Stimulated activated CD8-positive, alpha-beta memory T cell treated with anti-CD3 and anti-CD28 coated beads, Interleukin-15, amount 100 ng/mL, for 48 hours (primary cell): ENCODE results near the gene SLC19A2.
A peak's percentile ranks its signal among the peaks of the same experiment; 100 is the strongest.
"Not testable (repeated sequence)": the region's sequence is repeated elsewhere in the genome, so short reads cannot be mapped to it uniquely, and the experiment has no call there.

Experiments
- DNase-seq, 2 donors: peaks; one replicate each; pipeline ENCODE4 v3.0.0-alpha.2; 2020; ENCODE audit warnings: low read depth in 2 of 2

Gene SLC19A2

DNA sequence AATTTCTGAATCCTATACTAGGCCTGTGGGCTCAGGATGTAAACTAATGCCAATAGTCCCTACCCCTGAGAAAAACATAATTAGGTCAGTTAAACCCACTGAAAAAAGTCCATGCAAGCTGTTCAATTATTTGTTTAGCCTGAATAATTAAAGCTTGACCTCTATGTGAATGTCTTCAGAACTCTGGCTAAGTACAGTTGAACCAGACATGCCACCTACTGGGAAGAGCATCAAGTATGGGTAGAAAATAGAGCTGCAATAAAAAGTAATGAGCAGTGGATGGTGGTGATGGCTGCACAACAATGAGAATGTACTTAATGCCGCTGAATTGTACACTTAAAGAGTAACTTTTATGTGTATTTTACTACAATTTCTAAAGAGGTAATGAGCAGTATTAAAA is 23.6 kb upstream of the SLC19A2 start:
- DNase-seq: no peak

DNA sequence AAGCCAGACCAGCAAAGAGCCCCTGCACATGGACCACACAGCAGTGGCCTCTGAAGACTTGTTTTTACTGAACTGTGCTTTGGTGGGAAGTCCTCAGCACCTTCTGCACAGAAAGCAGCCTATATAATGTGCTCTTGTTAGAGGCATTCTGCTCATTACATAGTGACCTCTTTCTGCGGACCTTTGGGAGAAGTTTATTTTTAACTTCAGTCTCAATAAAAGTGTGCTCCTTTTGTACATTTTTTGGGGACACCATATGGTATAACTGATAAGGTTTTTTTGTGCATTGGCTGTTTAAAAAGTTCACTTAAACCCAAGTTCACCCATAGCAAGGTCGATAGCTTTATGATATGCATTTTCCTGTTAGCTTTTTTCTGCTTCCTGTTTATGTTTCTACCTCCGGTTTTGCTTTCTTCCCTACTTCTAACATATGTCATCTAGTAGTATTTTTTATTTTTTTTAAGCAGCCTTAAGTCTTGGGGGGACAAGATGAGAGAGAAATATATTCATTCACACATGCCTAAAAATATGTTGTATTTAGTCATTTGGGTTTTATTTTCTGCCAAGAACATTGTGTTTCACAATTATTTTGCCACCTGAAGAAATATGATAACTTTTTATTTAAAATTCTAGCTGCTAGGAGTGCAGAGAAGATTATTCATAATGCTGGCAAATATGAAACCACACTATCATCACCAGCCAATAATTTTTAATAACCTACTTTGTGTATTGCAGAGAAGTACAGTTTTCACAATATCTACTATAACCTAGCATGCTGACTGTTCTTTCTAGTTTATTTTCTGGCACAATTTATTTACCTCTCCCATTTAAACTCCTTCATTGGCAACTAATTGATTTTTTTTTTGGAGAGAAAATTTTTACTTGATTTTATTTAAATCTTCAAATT is 22.9 kb upstream of the SLC19A2 start:
- no peak for DNase-seq

DNA sequence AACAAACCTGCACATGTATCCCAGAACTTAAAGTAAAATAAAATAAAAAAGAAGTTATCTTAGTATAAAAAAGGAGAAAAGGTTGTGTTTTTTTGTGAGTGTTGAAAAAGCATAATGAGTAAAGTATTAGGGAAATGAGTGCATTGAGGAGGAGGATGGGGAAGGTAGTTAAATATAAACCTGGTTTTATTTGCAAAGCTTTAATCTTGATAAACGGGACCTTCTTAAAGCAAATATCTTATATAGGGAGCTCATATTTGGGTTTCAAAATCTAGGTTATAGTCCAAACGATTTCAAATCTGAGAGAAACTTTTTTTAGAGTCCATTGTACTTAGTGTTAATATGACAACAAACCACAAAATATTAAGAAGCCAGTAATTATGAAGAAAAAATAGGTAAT is 21.7 kb upstream of the SLC19A2 start:
- DNase-seq: no peak

DNA sequence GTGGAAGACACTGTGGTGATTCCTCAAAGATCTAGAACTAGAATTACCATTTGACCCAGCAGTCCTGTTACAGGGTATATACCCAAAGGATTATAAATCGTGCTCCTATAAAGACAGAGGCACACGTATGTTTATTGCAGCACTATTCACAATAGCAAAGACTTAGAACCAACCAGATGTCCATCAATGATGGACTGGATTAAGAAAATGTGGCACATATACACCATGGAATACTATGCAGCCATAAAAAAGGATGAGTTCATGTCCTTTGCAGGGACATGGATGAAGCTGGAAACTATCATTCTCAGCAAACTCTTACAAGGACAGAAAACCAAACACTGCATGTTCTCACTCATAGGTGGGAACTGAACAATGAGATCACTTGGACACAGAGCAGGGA is 17.9 kb upstream of the SLC19A2 start:
- not testable (repeated sequence) for DNase-seq

DNA sequence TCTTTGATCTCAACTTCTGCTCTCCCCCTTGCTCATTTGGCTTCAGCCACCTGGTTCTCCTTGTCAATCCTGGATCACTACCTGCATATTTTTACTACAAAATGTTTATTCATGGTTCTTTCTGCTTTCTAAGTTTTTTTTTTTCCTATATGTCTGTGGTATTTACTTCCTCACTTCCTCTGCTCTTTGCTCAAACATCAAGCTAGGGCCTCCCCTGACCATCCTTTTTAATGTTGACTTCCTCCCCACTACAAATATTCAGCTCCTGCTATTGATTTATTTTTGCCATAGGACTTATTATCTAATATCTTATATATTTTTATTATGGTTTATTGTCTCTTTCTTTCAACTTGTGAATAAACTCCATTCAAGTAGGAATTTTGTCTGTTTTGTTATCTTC is 14.1 kb upstream of the SLC19A2 start:
- no peak for DNase-seq

DNA sequence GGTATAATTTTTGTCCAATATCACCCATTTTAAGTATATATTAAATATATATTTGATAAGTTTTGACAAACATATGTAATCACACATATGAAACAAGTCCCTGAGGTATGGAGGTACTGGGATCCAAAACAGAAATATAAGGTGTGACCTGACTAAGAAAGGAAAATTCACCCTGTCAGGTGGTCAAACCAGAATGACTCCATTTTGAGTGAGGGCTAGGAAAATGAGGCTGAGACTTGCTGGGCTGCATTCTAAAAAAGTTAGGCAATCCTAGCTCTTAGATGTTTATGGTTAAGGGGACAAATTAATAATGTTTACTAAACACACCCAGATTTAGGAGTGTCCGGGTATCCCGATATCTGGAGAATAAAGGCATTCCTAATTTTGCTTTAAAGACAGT is 11.6 kb upstream of the SLC19A2 start:
- DNase-seq: no peak

DNA sequence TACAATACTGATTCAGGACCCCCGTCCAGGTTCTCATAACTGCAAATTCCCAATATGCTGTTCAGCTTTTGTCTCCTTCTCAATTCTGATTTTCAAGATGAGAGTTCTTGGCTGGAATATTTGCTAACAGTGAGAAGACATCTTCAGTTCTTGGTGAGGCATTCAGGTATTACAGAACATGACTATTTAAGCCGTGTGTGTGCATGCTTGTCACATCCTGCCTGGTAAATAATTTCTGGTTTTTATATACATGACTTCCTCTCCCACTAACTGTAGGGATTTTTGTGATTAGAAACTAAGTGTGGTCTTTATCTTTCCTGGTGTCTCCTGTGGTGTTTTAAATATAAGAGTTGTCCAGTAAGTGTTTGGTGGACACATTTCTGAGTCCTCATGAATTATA is 10.2 kb upstream of the SLC19A2 start:
- DNase-seq: no peak

DNA sequence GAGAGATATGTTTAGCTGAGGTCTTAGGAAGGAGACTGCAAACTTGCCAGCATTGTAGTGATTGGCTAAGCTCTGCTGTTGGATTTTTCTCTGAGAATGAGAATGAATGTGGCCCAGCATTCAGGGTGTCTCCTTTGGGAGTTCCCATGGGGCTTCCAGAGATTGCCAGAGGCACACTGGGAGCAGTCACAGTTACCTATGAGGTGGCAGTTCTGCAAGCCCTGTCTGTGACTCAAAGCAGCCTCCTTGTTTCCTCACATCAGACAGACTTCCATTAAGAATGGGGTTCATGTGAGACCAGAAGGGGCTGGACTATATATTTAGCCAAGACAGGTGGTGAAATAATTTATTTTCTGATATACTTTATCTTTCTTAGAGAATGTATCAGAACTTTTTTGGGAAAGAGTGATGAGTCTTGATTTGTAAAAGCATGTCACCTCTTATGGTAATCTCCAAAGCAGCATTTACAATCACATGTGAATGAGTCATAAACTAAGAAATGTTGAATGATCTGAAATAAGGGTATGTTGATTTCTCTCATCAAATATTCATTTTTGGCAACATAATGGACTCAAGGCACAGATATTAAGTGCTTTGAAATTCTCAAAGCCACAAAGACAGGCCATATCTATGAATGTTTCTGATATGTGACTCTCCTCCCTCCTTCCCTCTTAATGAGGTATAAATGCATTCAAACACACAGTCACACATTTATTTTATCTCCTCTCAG is 9.5 kb upstream of the SLC19A2 start:
- no peak for DNase-seq

DNA sequence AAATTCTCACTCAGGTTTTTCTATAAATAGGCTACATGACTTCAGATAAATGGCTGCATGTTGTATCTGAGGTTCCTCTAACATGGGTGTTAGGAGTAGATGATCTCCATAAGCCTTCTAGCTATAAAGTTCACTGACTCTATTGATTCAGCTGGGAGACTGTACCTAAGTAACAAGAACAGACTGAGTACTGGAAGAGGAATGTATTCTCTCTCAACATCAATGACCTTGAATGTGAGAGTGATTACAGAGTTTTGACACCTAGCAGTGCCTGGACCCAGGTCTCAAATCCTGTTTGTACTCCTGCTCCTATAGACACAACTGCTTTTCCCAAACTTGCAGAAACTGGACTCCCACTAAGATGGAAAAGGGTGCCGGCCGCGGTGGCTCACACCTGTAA is 8.6 kb upstream of the SLC19A2 start:
- DNase-seq: no peak

DNA sequence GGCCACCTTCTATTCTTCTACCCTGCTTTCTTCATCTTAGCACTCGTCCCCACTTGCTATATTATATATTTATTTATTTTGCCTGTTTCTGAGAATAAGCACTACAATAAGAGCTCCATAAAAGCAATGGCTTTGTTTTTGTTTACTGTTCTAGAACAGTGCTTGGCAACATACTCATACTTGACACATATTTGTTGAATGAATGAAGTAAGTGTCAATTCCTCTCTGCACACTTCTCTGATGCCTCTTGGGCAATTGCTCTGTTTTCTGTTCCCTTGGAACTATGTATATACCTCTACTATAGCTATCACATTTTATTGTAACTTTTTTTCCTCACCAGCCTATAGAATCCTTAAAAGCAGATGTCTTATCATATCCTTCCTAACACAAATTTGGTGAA is 7.5 kb upstream of the SLC19A2 start:
- no peak for DNase-seq

DNA sequence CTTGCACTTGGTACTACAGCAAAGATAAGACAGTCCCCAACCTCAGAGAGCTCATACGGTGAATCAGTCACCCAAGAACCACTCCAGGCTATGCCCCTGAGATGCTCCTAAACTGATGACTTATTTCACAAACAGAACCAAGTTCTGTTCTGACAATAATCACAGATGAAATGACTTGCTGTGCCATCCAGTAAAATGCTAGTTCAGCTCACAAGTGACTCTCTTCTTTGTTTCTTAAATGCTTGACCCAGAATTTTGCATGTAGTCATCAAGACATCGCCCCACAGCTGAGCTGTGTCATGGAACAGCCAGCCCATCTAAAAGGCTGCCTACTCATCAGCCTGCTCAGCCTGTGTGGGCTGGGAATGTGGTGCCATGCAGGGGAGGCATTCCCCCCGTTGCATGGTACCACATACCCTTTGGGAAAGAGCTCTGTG is 6.1 kb upstream of the SLC19A2 start:
- peak; percentile 12 to 50 for DNase-seq

DNA sequence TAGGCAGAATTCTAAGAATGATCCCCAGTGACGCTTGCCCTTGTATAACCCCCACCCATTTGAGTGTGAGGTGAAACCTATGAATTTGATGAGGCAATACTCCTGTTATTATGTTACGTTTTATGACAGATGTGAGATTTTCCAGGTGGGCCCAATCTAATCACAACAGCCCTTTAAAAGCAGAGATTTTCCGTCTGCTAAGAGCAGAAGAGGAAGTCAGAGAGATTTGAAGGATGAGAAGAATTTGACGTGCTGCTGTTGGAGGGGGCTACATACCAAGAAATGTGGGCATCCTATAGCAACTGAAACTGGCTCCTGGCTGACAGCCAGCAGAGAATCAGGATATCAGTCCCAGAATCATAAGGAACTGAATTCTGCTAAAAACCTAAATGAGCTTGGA is 2.4 kb upstream of the SLC19A2 start:
- DNase-seq: no peak

DNA sequence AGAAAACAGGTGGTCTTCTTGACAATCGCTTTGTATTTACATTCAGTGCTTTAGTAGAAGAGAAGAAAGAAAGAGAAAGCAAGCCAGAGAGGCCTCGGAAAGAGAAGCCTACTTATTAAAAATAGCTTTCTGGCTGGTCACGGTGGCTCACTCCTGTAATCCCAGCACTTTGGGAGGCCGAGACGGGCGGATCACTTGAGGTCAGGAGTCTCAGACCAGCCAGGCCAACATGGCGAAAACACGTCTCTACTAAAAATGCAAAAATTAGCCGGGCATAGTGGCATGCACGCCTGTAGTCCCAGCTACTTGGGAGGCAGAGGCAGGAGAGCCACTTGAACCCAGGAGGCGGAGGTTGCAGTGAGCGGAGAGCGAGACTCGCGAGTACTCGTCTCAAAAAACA is 1.8 kb upstream of the SLC19A2 start:
- DNase-seq: no peak

DNA sequence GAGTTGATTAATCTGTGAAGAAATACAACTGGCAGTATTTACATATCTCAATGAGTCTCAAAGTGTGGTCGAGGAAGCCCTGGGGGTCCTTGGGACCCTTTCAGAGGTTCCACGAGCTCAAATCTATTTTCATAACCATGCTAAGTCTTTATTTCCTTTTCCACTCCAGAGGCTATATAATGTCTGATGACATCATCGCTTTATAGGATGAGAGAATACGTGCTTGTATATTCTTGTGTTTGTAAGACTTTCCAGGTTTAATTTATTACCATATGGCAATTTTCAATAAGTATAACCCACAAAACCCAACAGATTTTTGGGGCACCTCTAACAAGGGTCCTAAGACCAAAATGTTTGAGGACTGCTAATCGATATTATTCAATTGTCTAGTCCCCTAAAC is 1.4 kb upstream of the SLC19A2 start:
- DNase-seq: no peak

DNA sequence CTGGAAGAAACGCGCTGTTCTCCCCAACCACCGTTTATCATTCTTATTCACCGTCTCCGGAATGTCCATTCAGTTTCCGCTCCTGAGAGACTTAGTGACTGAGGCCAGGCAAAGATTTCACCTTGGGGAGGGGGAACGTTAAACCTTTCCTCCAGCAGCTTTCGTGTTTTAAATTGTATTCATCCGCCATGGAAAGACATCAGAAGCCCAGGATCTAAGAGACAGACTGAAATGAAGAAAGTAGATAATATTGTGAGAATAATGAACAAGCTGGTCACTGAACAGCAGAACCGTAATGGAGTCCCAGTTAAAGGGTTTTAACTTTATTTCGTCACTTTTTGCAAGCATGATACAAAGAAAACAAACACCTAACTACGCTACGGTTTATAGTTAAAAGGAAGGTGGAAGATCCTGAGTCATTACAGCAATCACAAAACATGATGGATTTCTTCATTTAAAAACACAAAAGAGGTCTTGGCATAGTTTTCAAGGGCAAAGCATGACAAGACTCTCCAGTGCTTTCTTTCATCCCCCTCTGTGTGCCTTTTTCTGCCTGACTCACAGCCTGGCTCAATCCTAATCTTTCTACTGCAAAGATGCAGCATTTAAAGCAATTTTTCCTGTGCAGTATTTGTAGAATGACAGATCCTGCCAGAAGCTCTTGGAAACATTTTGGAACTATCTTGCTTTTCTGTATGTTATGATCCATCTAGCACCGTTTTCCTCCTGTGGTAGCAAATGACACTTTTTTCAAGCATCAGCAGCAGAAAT is 722 bp upstream of the SLC19A2 start:
- DNase-seq: no peak

DNA sequence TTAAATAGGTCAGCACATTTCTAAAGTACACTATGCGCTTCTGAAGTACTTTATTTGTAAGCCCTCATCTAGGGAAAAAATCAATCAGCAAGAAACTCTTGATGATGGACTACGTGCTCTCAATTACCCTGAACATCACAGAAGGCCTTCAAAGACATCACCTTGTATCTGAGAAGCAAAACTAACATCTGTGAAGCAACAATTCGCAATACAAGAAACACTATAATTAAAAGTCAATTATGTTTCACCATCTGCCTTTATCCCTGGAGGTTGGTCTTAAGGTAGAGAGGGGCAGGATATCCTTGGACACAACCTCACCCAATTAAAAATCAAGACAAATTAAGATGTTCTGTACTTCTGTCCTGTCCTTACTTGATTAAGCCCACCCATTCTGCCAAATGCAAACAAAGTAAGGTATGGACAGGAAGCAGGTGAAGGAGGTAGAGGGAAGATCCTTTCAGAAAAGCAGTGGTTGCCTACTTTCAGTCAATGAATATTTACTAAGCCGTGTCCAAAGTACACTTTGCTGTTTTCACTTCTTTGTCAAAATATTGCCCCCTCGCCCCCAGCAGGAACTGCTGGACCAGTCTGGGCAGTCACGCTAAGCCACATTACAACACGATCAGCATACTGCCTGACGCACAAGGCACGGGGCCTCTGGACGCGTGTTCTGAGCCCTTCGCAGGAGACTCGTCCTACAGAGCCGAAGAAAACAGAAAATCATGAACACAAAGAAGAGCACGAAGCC is 887 bp downstream of the SLC19A2 start:
- DNase-seq: peak; percentile 2 to 6

DNA sequence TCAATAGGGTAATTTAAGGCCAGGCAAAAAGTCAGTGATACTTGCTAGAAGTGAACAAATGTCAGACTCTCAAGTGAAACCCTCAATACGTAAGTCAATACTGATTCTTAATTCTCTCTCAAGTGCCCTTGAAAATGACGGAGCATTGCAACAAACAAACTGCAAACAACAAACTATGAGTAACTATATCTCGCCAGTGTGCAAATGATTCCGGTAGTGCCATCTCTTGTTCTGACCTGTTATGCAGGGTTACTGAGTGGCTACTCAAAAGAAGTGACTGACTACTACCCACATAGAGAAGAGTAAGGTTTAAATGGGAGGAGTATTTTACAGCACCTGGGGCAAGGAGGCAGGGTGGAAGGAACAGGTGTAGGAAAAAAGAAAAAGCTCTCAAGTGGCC is 1.6 kb downstream of the SLC19A2 start:
- DNase-seq: no peak

DNA sequence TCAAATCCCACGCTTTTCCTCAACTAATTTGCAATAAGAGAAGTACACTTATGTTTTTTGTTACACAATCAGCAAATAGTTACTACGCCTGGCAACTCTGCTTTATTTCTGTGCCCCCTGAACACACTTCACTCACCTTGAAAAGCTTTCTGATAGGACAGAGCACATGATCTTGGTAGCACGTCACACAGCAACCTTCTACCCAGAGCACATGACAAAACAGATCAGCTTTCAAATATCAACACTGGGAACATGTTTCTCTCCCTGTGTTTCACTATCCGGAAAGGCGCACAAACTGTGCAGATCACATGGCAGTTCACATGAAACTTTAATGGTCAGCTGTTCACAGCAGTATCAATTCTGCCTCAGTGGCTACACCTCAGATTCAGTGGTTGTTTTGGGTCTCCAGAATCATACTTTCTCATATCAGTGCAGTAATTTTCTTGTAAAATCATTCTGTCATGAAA is 2.2 kb downstream of the SLC19A2 start:
- no peak for DNase-seq

DNA sequence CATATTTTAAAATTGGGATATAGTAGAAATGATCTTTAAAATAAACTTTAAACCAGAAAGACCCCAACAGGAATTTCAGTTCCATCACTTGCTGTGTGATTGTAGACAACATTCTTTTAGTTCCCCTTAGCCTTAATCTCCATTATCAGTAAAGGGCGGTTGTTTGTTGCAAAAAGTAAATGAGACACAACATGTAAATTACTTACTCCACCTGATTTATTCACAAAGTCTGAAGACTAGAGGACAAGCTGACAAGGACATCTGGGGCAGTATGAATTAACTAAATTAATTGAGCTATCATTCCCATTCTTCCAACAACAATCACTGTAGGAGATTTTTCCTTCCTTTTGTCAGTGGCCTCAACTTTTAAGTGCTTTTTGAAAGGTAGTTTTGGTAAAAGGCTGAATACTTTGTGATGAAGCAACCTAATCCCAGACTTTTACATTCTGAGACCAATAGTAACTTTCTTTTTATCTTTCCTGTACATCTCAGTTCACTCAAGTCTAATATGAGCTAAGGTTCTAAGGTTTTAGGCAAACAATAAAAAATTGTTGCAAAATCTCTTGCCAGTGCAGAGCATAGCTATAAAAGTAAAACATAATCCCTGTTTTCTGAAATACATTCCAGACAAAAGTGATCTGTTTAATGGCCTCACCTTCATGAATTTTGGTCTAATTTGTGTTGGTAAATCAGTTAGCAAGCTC is 6.2 kb downstream of the SLC19A2 start:
- no peak for DNase-seq

DNA sequence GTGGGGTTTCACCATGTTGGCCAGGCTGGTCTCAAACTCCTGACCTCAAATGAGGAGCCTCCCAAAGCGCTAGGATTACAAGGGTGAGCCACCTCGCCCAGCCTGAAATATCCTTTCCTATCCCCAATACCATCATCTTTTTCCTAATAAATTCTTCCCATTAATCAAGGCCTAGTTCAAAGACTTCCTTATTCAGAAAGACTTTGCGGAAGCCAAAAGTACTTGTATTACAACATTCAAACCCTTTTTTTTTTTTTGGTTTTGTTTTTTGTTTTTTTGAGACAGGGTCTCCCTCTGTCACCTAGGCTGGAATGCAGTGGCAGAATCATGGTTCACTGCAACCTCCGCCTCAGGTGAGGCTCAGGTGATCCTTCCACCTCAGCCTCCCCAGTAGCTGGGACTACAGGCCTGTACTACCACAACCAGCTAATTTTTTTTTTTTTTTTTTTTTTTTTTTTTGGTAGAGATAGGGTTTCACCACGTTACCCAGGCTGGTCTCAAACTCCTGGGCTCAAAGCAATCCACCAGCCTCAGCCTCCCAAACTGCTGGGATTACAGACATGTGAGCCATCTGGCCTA is 7.6 kb downstream of the SLC19A2 start:
- DNase-seq: no peak
